ENCODE results near the gene COL8A1.
A peak's percentile ranks its signal among the peaks of the same experiment; 100 is the strongest.

COL8A1 gene

GRCh38 chr3:99625643-99626416, 12.6 kb upstream of the COL8A1 start:
- no peak for TF ChIP-seq TAF1 (IDR thresholded peaks at IDR 0.05; ENCODE audit: borderline replicate concordance, low read depth, low read length)
- TF ChIP-seq POLR2A (IDR thresholded peaks at IDR 0.05; ENCODE audit: low read depth, low read length) = no peak
- TF ChIP-seq POLR2AphosphoS5 (IDR thresholded peaks at IDR 0.05; ENCODE audit: low read depth, low read length) = no peak
- FAIRE-seq = no peak

DNA sequence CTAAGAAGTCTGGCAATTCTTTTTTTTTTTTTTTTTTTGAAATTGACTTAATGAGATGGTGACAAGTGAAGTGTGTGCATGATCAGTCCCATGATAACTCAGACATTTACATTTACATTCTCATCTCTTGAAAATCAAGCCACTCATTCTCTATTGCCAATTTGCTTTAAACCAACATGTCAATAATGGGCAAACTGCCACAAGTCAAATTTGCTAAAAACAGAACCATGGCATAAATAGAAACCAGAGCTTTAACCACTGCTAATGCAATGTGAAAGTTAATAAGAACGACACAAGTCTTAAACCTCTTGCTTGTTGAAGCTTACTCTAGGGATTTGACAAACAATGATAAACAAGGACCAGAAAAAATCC, 12.0 kb upstream of the COL8A1 start:
- FAIRE-seq (peak; percentile 33), DNase-seq (ENCODE audit: insufficient read length) (no peak)
- TF ChIP-seq POLR2A (IDR thresholded peaks at IDR 0.05; ENCODE audit: low read depth, low read length) (no peak), TAF1 (IDR thresholded peaks at IDR 0.05; ENCODE audit: borderline replicate concordance, low read depth, low read length) (no peak), POLR2AphosphoS5 (IDR thresholded peaks at IDR 0.05; ENCODE audit: low read depth, low read length) (no peak)

More at GRCh38 chr3:99625643-99626416, 12.6 kb upstream of the COL8A1 start:
- no peak for DNase-seq (ENCODE audit: insufficient read length)

DNA sequence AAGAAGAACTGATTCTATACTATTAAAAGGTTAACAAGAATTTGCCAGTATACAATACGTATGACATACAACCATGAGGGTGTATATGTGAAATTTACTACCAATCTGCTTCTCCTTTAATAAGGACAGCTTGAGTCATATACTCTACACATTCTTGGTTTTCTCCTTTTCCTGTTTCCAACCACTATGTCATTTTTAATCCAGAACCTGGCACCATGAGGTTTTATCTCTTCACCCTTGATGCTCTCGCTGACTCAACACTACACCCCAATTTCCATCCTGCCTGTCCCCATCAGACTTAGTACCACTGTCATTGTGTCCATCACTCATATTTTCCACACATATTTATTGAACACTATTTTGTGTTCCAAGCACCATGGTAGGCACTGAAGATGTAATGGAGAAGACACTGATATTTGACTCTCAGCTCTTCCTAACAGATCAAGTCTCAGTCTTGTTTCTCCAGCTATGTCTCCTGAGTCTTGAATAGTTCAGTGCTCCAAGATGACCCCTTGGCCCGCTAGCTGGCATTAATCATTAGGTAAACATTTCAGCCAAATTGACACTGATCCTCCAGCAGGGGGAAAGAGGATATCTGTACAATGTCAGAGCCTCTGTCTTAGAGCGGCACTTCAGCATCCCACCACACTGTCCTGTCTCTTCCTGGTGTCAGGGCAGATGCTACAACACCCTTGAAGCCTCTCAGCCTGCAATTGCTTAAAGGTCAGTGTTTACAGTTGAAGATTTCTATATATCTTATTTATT, 11.2 kb upstream of the COL8A1 start:
- no peak for DNase-seq (ENCODE audit: insufficient read length)
- peak; percentile 70 for FAIRE-seq
- TF ChIP-seq TAF1 (IDR thresholded peaks at IDR 0.05; ENCODE audit: borderline replicate concordance, low read depth, low read length) (no peak), POLR2A (IDR thresholded peaks at IDR 0.05; ENCODE audit: low read depth, low read length) (no peak), POLR2AphosphoS5 (IDR thresholded peaks at IDR 0.05; ENCODE audit: low read depth, low read length) (no peak)

DNA sequence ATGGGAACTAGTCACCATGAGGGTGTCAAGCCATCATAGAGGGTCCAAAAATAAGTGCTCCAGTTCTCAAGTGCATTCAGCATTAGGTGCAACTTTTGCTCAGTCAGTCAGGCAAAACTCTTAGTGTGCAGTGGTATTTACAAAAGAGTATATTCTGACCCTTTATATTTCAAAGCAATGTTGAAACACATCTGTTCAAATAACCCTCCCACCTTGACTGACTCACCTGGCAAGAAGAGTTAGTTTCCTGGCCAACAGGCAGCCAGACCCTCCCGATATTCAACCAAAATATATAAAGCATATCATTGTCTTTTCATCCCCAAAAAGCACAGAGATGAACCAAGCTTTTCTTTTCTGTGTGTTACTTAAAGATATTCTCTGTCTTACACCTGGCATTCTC, 7.6 kb upstream of the COL8A1 start:
- TF ChIP-seq TAF1 (IDR thresholded peaks at IDR 0.05; ENCODE audit: borderline replicate concordance, low read depth, low read length) = no peak
- TF ChIP-seq POLR2A (IDR thresholded peaks at IDR 0.05; ENCODE audit: low read depth, low read length) = no peak
- TF ChIP-seq POLR2AphosphoS5 (IDR thresholded peaks at IDR 0.05; ENCODE audit: low read depth, low read length) = no peak
- no peak for DNase-seq (ENCODE audit: insufficient read length)
- FAIRE-seq = no peak

GRCh38 chr3:99633887-99634558, 4.4 kb upstream of the COL8A1 start:
- FAIRE-seq (no peak), DNase-seq (ENCODE audit: insufficient read length) (no peak)
- TF ChIP-seq POLR2A (IDR thresholded peaks at IDR 0.05; ENCODE audit: low read depth, low read length) (no peak), POLR2AphosphoS5 (IDR thresholded peaks at IDR 0.05; ENCODE audit: low read depth, low read length) (no peak), TAF1 (IDR thresholded peaks at IDR 0.05; ENCODE audit: borderline replicate concordance, low read depth, low read length) (no peak)

- TF ChIP-seq POLR2AphosphoS5 (IDR thresholded peaks at IDR 0.05; ENCODE audit: low read depth, low read length) = no peak
- TF ChIP-seq TAF1 (IDR thresholded peaks at IDR 0.05; ENCODE audit: borderline replicate concordance, low read depth, low read length) = no peak
- no peak for TF ChIP-seq POLR2A (IDR thresholded peaks at IDR 0.05; ENCODE audit: low read depth, low read length)
- FAIRE-seq (no peak), DNase-seq (ENCODE audit: insufficient read length) (no peak)
Measured at GRCh38 chr3:99634881-99635280, 3.5 kb upstream of the COL8A1 start.

- no peak for FAIRE-seq
- no peak for TF ChIP-seq POLR2AphosphoS5 (IDR thresholded peaks at IDR 0.05; ENCODE audit: low read depth, low read length)
- no peak for TF ChIP-seq TAF1 (IDR thresholded peaks at IDR 0.05; ENCODE audit: borderline replicate concordance, low read depth, low read length)
- TF ChIP-seq POLR2A (IDR thresholded peaks at IDR 0.05; ENCODE audit: low read depth, low read length) = no peak
- DNase-seq (ENCODE audit: insufficient read length) = no peak
Measured at GRCh38 chr3:99635348-99635747, 3.0 kb upstream of the COL8A1 start.

GRCh38 chr3:99637016-99637367, 1.4 kb upstream of the COL8A1 start:
- DNase-seq (ENCODE audit: insufficient read length) (no peak), FAIRE-seq (no peak)
- TF ChIP-seq POLR2A (IDR thresholded peaks at IDR 0.05; ENCODE audit: low read depth, low read length) (no peak), TAF1 (IDR thresholded peaks at IDR 0.05; ENCODE audit: borderline replicate concordance, low read depth, low read length) (no peak), POLR2AphosphoS5 (IDR thresholded peaks at IDR 0.05; ENCODE audit: low read depth, low read length) (no peak)

DNA sequence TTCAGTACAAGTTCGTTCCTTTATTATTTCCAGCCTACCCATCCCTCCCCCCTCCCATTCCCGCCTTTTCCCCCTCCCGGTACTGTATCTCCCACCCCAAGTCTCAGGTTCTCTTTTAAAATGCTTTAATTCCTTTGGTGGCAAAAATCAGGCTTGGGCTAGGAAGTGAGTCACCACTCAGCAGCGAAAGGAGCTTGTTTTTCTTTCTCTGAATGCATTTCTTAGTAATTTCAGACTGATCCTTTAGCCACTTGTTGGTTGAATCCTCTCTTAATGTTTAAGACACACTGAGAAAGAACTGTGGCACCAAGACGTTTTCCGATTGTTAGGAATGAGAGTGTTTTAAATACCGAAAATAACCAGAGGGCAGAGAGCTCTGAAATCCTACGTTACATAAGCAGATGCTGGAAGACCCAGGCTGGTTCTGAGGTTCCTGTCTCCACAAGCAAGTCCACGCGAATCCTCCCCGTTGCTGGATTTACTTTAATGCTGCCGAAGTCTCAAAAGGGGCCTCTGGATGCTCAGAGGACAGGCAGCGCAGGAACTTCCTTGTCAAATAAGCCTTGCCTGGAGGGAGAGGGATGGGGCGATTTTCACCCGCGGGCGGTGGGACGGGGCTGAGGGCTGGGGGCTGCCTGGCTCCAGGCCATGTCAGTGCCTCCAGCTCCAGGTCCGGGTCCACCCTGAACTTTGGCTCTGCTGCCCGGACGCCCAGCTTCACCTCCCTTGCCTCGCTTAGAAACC, 854 bp upstream of the COL8A1 start:
- DNase-seq (ENCODE audit: insufficient read length) (no peak), FAIRE-seq (no peak)
- no peak for TF ChIP-seq POLR2AphosphoS5 (IDR thresholded peaks at IDR 0.05; ENCODE audit: low read depth, low read length)
- no peak for TF ChIP-seq POLR2A (IDR thresholded peaks at IDR 0.05; ENCODE audit: low read depth, low read length)
- TF ChIP-seq TAF1 (IDR thresholded peaks at IDR 0.05; ENCODE audit: borderline replicate concordance, low read depth, low read length) = no peak

DNA sequence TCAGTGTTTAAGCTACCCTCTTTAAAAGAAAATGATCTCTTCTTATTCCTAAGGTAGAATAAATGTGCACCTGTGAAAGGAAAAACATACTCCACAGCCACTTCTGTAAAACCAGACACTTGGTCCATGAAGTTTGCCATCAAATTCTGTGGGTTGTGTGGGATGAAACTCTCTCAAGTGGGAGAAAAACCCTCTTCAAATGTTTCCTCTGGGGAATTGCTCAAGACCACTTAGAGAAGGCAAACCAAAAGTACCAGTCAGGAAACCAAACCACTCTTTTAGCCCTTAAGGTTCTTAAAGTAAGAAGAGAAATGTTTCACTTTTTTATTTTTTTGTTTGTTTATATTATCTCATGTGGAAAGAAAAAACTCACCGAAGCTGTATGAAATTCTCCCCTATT, 1.2 kb downstream of the COL8A1 start:
- DNase-seq (ENCODE audit: insufficient read length) = no peak
- no peak for TF ChIP-seq TAF1 (IDR thresholded peaks at IDR 0.05; ENCODE audit: borderline replicate concordance, low read depth, low read length)
- TF ChIP-seq POLR2AphosphoS5 (IDR thresholded peaks at IDR 0.05; ENCODE audit: low read depth, low read length) = no peak
- TF ChIP-seq POLR2A (IDR thresholded peaks at IDR 0.05; ENCODE audit: low read depth, low read length) = no peak
- FAIRE-seq = no peak
